GM10847 (cell line): ENCODE measurements around the gene OGDHL.

Source experiments
- POLR2A ChIP-seq: IDR thresholded peaks from 2 replicates; pipeline ENCODE4 v1.6.1; 2011; ENCODE audit not compliant: insufficient read length; ENCODE audit errors: extremely low read depth

The OGDHL gene

DNA sequence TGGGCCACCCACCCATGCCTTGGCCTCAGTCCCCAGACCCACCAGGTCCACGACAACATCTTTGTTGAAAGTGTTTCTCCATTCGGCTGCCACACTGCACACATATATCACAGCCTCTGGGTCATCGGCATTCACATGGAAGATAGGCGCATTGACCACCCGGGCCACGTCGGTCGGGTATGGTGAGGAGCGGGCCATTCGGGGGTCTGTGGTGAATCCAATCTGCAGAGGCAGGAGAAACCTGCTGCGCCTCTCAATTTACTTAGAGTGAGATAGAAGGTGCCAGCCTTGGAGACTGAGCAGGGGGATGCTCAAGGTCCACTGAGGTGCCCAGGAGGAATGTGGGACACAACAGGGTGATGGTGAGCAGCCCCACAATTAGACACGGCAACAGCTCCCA, 16.4 kb downstream of the OGDHL start:
- no peak for TF ChIP-seq POLR2A

DNA sequence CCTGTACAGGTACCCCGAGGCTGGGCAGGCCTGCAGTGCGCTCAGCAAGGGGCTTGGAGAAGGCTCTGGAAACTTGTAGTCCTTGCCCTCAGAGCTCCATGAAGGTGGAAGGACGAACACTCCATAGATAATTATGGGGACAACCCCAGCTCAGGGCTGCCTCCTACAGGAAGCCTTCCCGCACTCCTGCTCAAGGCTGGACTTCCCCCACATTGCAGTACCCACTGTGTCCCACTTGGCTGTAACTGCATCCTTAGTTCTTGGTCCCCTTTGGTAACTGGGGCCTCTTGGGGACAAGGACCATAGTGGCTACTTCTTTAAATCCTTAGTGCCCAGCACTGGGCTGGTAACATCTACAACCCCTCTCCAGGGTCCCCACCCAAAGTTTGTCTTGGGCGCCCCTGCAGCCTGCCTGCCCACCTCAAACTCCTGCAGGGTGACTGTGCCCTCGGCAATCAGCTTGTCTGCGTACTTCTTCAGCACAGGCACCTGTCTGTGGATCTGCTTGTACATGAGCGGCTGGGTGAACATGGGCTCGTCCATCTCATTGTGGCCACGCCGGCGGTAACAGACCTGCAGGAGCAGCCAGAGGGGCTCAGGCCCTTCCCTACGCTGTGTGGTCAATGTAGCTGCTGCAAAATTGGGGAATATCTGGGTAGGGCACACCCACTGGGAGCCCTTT, 17.1 kb downstream of the OGDHL start:
- no peak for TF ChIP-seq POLR2A

DNA sequence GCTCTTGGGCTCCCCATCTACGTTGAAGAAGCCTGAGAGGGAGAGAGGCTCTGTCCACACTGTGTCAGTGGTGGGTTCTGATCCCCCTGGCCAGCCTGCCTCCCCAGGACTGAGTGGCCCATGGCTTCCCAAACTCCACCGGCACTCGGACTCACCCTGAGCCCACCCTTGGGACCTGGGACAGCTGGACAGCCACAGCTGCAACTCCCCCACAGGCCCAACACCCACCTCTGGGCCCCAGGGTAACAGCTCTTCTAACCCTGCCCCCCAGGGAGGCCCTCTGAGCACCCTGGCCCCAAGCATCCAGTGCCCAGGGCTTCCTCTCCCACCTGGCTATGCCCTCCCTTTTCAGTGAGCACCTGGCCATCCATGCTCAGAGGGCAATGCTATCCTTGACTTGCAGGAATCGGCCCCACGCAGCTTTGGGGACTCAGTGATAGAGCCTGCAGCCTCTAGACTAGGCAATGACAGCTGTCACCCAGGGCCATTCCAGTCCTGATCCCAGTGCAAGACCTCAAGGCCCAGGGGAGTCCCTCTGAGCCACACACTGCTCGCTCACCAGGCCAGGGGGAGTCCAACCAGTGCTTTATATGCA, 17.9 kb downstream of the OGDHL start:
- no peak for TF ChIP-seq POLR2A

DNA sequence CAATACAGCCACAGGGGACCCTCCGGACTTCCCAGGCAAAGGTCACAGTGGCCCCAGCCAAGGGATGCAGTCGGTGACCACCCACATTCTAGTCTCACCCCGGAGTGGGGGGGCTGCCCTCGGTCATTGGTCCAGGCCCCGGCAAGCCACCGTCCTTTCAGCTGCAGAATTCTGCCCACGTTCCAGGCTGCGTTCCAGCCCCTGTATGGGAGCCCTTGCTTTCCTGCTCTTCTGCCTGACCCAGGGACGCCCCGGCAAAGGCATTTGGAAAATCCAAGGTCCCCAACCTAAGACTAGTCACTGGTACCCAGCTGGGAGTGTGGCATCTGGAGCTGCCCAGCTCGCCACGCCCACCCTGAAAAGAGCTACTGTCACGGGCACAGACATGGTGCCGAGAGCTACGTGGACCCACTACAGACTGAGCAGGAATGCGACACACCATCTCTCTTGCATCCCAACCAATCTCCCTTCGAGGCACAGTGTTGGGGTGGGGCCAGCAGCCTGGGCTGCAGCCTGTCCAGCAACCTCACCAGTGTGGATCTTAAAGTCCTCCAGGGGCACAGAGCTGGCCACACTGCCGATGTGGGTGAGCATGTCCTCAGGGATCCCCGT, 18.6 kb downstream of the OGDHL start:
- no peak for TF ChIP-seq POLR2A

DNA sequence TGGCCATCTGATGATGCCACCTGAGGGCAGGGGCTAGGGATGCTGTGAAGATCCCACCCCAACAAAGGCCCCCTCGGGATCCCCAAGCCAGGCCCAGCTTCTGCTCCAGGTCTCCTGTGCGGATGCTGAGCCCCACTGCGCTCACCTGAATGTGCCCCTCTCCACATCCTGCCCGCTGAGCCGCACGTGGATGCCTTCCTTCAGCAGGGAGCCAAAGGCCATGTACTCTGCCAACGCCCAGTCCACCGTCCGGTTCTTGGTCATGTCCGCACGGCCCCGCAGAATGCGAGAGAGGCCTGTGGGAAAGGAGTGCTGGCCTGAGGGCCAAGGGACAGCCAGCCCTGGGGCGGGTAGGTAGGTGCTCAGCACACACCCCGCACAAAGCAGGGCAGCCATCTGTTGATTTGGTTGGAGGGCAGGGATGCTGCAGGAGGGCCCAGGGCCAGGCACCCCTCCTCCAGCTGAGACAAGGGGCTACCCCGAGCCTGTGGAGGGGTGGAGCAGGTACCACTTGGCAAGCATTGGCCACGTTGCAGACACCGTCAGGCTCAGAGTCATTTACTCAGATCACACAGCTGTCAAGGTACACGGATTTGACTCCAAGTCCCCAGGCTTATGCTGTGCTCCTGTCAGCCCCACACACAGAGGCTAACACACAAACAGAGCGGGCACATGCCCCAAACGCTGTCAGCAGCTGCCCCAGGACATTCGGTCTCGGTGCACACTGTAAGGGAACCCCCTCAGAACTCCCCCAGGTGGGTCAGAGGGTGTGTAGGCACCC, 19.2 kb downstream of the OGDHL start:
- no peak for TF ChIP-seq POLR2A

DNA sequence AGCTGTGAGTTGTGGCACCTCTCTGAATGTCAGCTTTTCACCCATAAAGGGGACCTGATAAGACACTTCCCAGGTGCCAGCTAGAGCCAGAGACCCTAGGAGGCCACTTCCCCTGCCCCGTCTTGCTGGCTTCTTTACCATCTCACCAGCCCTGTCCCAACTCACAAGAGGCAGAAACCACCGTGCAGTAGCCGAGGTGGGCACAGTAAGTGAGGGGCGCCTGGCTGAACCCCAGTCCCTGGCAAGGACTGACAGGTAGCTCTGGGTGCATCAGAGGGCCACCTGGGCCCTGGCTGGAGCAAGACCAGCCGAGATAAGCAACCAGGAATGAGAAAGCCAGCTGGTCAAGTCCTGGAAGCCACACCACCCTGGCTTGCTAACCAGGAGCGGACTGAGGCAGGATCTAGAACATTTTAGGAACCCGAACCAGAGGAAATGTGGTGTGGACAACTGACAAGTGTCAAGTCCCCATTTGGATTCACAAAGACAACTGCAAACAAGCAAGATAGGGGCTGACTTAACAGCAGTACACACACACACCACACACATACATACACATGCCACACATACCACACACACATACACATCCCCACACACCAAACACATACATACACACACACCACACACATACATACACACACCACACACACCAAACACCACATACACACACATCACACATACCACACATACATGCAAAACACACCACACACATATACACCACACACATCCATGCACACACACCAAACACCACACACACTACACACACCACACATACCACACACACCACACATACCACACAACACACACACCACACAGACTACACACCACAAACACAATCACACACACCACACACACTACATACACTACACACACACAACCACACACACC, 20.8 kb downstream of the OGDHL start:
- no peak for TF ChIP-seq POLR2A

DNA sequence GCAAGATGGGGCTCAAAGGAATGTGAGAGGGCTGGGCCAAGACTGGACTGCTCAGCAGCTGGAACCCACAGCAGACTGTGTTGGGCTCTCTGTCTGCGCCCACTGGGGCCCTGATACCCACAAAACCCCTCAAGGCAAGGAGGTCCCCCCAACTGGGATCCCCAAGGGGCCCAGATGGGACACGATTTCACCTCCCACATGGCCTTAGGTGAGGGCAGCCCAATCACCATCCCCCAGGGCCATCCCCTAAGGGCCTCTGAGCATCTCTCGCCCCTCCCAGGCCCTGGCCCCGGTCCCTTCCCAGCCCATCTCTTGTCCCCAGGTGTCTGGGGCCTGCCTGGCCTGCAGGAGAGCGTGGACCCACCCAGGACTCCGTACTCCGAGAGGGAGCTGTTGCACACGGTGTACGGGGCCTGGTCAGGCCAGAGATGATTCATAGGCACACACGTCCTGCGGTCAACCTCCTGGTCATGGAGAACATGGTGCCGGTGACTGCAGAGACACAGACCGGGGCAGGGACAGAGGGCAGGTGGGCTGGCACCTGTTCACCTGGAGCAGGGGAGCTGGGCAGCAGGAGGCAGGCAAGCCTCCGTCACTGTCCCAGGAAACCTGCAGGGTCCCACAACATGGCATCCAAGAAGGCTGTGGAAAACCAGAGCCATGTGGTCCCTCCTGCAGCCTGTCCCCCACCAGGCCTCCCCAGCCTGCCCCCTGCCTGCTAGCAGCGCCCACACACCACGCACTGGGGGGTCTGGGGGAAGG, 21.6 kb downstream of the OGDHL start:
- no peak for TF ChIP-seq POLR2A

DNA sequence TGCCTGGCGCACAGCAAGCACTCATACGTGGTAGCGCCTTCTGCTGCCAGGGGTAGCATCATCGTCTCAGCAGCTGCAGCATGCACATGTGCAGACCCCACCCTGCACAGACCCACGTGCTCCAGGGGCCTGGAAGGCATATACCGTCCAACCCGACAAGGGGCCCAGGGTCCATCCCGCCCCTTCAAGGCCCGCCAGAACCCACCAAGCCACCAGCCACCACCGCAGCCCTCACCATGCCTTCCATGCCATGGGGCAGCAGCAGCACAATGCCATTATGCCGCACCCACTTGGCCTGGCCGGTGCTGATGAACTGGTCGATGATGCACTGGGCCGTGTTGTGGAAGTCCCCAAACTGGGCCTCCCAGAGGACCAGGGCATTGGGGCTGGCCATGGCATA, 22.7 kb downstream of the OGDHL start:
- TF ChIP-seq POLR2A: no peak

DNA sequence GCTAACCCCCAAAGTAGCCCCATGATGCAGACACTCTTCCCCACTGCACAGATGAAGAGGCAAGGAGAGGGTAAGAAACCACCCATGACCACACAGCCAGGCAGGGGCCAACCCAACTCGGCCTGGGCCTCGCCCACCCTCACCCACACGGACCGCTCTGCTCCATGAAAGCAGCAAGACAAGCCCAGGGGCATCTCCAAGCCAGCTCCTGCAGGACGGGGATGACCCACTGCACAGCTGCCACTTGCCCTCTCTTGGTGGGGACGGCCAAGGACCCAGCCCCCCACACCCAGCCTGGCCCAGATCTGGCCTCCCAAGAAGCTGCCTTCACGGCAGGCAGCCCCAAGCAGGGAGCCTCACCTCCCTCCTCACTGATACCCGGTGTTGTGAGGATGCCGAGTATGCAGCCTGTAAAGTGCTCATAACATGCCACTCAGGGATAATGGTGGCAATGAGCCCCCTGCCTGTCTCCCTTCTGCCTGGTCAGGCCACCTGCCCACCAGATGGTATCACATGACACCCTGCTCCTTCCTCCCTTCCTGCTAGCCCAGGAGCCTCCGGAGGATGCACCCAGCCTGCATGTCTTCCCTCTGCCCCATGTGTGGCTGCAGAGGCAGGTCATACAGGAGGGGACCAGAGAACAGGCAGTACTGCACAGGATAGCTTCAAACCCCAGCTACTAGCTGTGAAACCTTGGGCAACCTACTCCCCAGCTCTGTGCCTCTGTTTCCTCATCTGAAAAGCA, 23.3 kb downstream of the OGDHL start:
- no peak for TF ChIP-seq POLR2A

DNA sequence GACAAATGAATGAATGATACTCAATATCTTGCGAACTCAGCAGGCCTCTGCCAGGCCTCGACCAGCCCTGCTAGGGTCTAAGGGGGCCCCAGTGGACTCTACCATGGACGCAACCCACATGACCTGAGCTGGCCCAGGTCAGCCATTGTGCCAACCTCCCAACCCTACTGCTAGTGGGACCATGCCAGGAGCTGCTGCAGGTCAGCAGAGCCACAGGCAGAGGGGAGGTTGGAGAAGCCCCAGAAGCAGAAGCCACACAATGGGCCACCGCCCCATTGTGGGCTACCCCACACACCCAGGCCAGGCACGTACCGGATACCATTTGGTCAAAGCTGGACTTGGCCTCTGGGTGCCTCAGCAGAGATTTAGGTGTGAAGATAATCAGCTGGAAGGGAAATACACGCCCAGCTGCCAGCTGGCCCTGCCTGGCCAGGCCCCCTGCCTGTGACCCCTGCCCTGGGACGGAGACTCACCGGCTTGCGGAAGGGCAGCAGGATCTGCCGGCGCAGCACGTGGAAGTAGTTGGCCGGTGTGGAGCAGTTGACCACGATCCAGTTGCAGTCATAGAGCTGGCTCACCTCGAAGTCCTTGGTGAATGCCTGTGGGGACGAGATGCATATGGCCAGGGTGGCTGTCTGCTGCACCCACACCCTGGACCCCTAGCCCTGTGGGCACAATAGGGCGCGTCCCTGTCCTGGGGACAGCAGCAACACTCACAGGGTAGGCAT, 24.5 kb downstream of the OGDHL start:
- no peak for TF ChIP-seq POLR2A

DNA sequence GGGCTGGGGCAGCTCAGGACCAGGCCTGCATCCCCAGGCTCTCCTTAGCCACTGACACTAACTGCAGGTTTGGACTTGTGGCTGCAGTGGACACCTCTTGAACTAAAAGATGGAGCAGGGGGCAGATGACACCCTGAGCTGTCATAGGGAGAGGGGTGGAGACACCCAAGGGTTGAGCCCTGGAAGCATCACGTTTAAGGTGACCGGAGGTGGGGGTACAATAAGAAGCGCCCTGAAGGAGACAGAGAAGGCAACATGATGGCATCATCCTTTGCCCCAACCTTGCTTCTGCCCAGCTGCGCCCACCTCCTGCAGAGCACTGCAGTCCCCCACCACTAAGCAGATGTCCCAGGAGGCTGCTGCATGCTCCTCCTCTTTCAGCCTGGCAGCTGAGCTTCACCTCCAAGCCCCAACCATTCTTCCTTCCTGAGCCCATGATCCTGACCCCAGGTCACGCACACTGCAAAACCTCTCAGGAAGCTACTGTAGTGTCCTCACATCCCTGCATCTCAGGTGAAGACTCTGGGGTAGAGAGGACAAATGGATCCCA, 25.5 kb downstream of the OGDHL start:
- no peak for TF ChIP-seq POLR2A

DNA sequence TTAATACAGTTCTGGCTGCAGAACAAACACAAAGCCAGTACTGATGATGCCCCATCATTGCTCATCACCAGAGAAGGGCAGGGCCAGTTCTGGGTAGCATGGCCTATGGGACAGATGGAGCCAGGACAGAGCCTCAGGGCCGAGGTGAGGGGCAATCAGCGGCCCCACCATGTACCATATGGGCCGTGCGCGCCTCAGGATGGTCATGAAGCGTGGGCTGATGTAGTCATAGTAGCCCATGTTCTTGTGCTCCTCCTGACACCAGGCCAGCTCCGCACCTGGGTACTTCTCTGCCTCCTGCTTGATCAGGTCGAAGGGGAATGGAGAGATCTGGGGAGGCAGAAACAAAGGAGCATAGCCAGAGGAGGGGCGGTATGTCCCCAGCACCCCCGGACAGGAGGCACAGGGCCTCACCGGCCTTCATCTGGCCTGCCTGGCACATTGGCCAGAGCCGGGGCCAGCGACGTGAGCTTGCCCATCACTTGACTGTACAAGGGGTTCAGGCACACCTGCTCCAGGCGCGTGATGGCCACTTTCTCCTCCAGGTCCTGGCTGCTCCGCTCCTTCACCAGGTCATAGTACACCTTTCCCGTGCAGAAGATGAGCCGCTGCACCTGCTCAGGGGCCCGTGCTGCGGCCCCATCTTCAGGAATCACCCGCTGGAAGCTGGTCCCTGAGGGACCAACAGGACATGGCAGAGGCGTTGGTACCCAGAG, 26.1 kb downstream of the OGDHL start:
- TF ChIP-seq POLR2A: no peak
